OCI-LY7 (cell line): ENCODE measurements around the gene COQ4.

Experiments used
- EZH2phosphoT487 ChIP-seq: fragments of 200-600 bp; sonication (generic); IDR thresholded peaks from 2 replicates; pipeline ENCODE4 v1.6.1; 2018; ENCODE audit warnings: low read depth, borderline replicate concordance, mild to moderate bottlenecking, mixed run types, antibody characterized with exemption, low read length, moderate library complexity, mixed read lengths
- TF ChIP-seq, protein P1 (sequence below): fragments of 200-600 bp; sonication (generic); conservative IDR thresholded peaks from 2 replicates; pipeline ENCODE4 v1.5.1; 2014; ENCODE audit warnings: mild to moderate bottlenecking, antibody characterized with exemption, low read length, moderate library complexity, mixed read lengths

DNA sequence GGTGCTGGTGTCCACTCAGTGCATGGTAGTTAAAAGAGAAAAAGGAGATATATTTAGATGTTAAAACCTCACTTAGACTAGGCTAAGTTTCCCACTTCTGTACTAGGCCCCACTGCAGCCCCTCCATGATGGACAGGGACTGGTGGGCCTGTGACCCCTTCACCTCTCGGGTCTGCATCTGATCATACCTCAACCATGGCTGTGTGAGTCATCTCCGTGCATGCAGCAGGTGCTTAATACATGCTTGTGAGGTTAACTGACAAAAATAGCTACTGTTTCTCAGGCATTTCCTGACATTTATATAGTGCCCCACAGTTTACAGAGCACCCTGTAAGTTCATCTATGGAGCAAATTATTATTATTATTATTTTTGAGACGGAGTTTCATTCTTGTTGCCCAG, 40.1 kb downstream of the COQ4 start:
- TF ChIP-seq, protein P1, sequence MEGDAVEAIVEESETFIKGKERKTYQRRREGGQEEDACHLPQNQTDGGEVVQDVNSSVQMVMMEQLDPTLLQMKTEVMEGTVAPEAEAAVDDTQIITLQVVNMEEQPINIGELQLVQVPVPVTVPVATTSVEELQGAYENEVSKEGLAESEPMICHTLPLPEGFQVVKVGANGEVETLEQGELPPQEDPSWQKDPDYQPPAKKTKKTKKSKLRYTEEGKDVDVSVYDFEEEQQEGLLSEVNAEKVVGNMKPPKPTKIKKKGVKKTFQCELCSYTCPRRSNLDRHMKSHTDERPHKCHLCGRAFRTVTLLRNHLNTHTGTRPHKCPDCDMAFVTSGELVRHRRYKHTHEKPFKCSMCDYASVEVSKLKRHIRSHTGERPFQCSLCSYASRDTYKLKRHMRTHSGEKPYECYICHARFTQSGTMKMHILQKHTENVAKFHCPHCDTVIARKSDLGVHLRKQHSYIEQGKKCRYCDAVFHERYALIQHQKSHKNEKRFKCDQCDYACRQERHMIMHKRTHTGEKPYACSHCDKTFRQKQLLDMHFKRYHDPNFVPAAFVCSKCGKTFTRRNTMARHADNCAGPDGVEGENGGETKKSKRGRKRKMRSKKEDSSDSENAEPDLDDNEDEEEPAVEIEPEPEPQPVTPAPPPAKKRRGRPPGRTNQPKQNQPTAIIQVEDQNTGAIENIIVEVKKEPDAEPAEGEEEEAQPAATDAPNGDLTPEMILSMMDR = no peak
- no peak for TF ChIP-seq EZH2phosphoT487
